Measurements from ENCODE around the gene BEND3.

GRCh38 chr6:107101211-107101610 is 14.1 kb downstream of the BEND3 start:
- TF ChIP-seq CTCF (IDR thresholded peaks at IDR 0.05) (no peak), POLR2A (IDR thresholded peaks at IDR 0.05) (no peak)

Data from Peyer's patch (tissue), 4 donors.